A549 treated with DMSO at 1 μM for 4 hours (cell line): ENCODE measurements around the gene PBRM1. TPM values are rescaled to one million over a fixed set of nuclear protein-coding genes. Genes with fewer than 3 reads are reported as not detected.

Source experiments
- total RNA-seq: library from RNA; stranded (reverse); fragments of 200-300 nt; extraction: Qiagen RNA extraction; gene quantifications from 5 replicates; pipeline ENCODE4 v1.2.3, GENCODE V29; 2022; ENCODE audit warnings: low read depth

The PBRM1 gene
- 12.6 to 20.0 TPM (median 18.3 TPM) in 5 replicates for total RNA-seq

DNA sequence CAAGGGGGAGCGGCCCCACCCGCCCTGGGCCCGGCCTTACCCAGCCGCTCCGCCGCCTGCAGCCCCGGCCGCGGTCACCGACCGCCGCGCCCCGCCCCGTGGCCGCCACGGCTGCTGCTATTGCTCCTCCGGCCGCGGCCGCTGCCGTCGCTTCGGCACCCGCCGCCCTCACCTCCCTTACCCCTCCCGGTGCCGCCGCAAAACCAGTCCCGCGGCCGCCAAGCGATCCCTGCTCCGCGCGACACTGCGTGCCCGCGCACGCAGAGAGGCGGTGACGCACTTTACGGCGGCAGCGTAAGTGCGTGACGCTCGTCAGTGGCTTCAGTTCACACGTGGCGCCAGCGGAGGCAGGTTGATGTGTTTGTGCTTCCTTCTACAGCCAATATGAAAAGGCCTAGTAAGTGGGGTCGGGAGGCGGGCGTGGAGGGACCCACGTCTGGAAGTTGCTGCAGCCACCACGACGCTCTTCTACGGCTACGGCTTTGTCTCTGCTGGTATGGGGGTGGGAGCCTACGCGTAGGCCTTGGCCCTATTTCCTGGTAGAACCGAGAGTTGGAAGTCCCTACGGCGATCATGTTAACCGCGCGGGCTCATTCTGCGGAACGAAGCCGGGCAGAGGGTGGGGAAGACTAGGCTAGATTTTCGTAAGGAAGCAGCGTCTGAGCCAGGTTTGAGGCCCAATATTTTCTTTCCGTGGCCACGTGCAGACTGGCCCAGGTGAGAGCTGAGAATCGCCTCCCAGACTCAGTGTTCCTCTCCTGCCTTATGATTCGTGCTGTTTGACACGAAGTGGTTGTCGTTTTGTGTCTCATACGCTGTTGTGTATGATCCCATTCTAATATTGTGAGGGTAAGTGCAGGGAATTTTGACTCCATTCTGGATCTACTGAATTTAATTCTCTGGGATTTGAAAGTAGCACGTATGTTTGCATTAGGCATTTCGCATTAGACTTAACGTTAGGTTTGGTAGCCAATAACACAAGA is at the start of gene PBRM1, which contains the start of gene GNL3:
TSS of gene PBRM1 (minus strand) at position 205 of the 983 bp plus-strand sequence.
TSS of gene GNL3 (plus strand) at position 324 of the 983 bp plus-strand sequence. CDS start at position 385, 61 bp downstream.

DNA sequence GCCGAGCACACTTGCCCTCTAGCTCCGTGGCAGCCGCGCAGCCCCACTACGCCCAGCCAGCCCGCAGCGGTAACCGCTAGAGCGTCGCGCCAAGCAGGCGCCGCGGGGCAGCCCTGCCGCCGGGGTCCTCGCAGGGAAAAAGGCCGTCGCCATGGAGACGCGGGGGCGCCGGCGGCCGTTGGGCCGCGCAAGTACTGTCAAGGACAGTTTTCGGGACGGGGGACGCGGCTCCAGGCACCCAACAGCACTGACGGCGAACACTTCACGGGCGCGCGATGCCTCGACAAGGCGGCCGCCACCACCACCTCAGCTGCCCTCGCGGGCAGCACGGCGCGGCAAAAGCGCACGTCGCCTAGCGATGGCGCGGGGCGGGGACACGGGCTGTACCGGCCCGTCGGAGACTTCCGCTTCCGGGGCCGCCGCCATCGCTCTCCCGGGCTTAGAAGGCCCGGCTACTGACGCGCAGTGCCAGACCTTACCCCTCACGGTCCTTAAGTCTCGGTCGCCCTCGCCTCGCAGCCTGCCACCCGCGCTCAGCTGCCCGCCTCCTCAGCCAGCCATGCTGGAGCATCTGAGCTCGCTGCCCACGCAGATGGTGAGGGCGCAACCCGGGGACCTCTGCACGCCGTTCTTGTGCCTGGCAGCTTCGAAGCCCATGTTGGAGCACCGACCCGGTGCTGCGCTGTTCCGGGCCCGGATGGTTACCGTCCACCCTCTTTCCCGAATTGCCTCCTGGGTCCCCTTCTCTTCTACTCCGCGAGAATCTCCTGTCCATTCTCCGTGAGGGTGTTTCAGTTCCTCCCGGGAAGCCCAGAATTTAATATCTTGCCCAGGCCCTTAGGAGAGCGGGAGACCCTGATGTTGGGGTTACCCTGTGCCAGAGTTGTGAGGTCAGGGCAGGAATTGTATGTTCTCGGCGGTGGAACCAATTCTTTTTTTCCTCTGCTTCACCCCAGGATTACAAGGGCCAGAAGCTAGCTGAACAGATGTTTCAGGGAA is 20.3 kb upstream of the PBRM1 start, which contains the start of the genes GLT8D1 and SPCS1:
TSS of gene GLT8D1 (minus strand) at position 104 of the 999 bp plus-strand sequence. CDS start 5,331 bp downstream, outside the sequence.
TSS of gene SPCS1 (plus strand) at position 419 of the 999 bp plus-strand sequence. CDS start at position 560, 141 bp downstream.

DNA sequence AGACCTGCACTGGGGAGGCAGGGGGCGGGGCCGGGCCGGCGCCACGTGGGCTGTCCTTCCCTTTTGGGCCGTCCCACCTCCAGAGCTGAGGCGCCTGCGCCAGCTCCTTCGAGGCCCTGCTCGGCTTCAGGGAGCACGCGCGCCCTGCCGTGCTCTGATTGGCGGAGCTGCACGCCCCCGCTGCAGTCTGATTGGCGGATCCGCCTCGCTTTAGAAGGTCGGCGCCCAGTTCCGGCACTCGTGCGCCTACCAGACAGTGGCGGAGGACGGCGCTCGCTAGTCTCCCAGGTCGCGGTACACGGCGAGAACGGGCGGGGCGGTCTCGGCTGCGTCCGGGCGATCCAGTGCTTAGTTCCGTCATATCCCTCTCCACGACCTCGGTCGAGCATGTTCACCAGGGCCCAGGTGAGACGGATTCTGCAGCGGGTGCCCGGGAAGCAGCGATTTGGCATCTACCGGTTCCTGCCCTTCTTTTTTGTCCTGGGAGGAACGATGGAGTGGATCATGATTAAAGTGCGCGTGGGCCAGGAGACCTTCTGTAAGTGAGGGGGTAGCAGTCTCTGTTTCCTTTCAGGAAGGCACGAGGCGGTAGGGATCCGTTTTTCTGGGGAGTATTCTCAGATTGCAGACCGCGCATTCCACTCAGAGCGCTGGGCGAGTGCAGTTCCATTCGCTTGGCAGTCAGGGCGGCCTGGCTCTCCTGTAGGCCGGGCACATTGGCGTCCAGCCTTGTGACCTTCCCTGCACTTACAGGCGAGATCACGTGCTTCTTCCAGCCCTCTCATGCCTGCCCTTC is 149.1 kb downstream of the PBRM1 start, which contains the start of gene UQCC5:
TSS of gene UQCC5 (plus strand) at position 237 of the 796 bp plus-strand sequence. CDS start at position 388, 151 bp downstream.

DNA sequence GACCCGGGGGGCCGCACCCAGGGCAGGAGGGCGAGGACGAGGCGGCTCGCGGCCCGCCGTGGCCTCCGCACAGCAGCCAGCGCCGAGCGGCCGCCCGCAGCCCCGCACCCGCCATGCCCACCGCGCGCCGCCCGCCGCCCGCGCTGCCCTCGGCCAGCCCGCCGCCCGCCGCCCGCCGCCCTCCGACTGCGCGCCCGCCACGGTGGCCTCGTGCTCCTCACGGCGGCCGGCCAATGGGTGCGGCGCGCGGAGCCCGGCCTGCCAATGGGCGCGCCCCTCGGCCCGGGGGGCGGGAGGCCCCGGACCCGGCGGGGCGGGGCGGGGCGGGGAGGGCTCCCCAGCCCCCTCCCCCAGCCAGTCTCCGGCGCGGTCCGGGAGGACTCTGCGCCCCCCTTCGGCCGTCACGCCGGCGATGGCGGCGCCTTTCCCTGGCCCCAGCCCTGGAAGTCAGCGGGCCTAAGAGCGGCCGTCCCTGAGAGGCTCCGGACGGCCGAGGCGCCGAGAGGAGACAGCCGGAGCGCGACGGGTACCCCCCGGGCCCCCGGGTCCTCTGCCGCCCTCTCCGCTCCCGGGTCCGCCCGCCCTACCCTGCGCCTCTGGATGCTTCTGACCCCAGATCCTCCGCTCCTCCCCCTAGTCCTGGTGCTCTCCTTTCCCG is 152.0 kb downstream of the PBRM1 start, which contains the start of gene NT5DC2:
TSS of gene NT5DC2 (minus strand) at position 235 of the 658 bp plus-strand sequence. CDS start at position 115, 120 bp downstream.

Other genes with a start within 250 kb of the PBRM1 start
- 0.03 to 0.30 TPM (median 0.09 TPM) in 5 replicates for gene SEMA3G, start 240.8 kb downstream of the PBRM1 start, total RNA-seq
- gene TNNC1, start 231.9 kb downstream of the PBRM1 start, total RNA-seq: 1.2 to 2.0 TPM (median 1.4 TPM) in 5 replicates
- gene NISCH, start 230.3 kb downstream of the PBRM1 start, total RNA-seq: 10.2 to 16.1 TPM (median 14.6 TPM) in 5 replicates
- not detected in 5 replicates for gene STAB1, start 190.6 kb downstream of the PBRM1 start, total RNA-seq
- 90.1 to 108 TPM (median 96.0 TPM) in 5 replicates for gene NT5DC2, start 152.1 kb downstream of the PBRM1 start, total RNA-seq
- gene UQCC5, start 149.3 kb downstream of the PBRM1 start, total RNA-seq: 52.0 to 85.4 TPM (median 56.0 TPM) in 5 replicates
- 99.4 to 152 TPM (median 112 TPM) in 5 replicates for gene GNL3, start 119 bp upstream of the PBRM1 start, total RNA-seq
- gene GLT8D1, start 19.9 kb upstream of the PBRM1 start, total RNA-seq: 33.1 to 41.7 TPM (median 37.2 TPM) in 5 replicates
- 142 to 172 TPM (median 166 TPM) in 5 replicates for gene SPCS1, start 20.2 kb upstream of the PBRM1 start, total RNA-seq
- 12.3 to 15.7 TPM (median 15.0 TPM) in 5 replicates for gene NEK4, start 85.0 kb upstream of the PBRM1 start, total RNA-seq
- gene ITIH1, start 91.7 kb upstream of the PBRM1 start, total RNA-seq: not detected in 5 replicates
- 0.08 TPM in 1 of 5 replicates, not detected in the others for gene ITIH3, start 108.9 kb upstream of the PBRM1 start, total RNA-seq
- 0.38 to 1.6 TPM (median 0.84 TPM) in 5 replicates for gene ITIH4, start 144.8 kb upstream of the PBRM1 start, total RNA-seq
- not detected in 5 replicates for gene MUSTN1, start 149.1 kb upstream of the PBRM1 start, total RNA-seq
- gene STIMATE, start 211.6 kb upstream of the PBRM1 start, total RNA-seq: 8.5 to 10.0 TPM (median 9.4 TPM) in 5 replicates